NB4 (cell line): ENCODE measurements around the gene PTGR1.

ENCODE experiments used
- CTCF ChIP-seq: IDR thresholded peaks from one replicate; pipeline ENCODE4 v1.5.1; 2012; ENCODE audit warnings: low read depth, low read length
- MYC ChIP-seq: IDR thresholded peaks from 2 replicates; pipeline ENCODE4 v1.6.1; 2011; ENCODE audit warnings: low read depth, low read length
- POLR2A ChIP-seq: IDR thresholded peaks from 2 replicates; pipeline ENCODE4 v1.6.1; 2011; ENCODE audit warnings: mild to moderate bottlenecking; ENCODE audit not compliant: insufficient read length; ENCODE audit errors: extremely low read depth

- TF ChIP-seq CTCF: no peak
- TF ChIP-seq POLR2A: no peak
- no peak for TF ChIP-seq MYC
These were observed 67.7 kb downstream of the PTGR1 start for GRCh38 chr9:111531716-111532115.
